Lower leg skin (tissue), 3 donors: ENCODE measurements around the gene TMEM217.

Experiments used
- POLR2A ChIP-seq, 2 donors: fragments of 450-650 bp; IDR thresholded peaks; one replicate each; pipeline ENCODE4 v1.6.1; 2016 to 2017; ENCODE audit warnings: antibody characterized with exemption in 2 of 2, mild to moderate bottlenecking in 1 of 2, moderate library complexity in 1 of 2
- TF ChIP-seq, protein P1 (sequence below), 3 donors: fragments of 450-650 bp; IDR thresholded peaks; one replicate each; pipeline ENCODE4 v1.5.1; 2016; ENCODE audit warnings: antibody characterized with exemption in 3 of 3, mild to moderate bottlenecking in 3 of 3, moderate library complexity in 2 of 3

- TF ChIP-seq, protein P1, sequence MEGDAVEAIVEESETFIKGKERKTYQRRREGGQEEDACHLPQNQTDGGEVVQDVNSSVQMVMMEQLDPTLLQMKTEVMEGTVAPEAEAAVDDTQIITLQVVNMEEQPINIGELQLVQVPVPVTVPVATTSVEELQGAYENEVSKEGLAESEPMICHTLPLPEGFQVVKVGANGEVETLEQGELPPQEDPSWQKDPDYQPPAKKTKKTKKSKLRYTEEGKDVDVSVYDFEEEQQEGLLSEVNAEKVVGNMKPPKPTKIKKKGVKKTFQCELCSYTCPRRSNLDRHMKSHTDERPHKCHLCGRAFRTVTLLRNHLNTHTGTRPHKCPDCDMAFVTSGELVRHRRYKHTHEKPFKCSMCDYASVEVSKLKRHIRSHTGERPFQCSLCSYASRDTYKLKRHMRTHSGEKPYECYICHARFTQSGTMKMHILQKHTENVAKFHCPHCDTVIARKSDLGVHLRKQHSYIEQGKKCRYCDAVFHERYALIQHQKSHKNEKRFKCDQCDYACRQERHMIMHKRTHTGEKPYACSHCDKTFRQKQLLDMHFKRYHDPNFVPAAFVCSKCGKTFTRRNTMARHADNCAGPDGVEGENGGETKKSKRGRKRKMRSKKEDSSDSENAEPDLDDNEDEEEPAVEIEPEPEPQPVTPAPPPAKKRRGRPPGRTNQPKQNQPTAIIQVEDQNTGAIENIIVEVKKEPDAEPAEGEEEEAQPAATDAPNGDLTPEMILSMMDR (IDR thresholded peaks at IDR 0.05) = no peak
- TF ChIP-seq POLR2A (IDR thresholded peaks at IDR 0.05) = no peak
Measured at GRCh38 chr6:37221585-37222124, 36.3 kb downstream of the TMEM217 start.
